ENCODE results near the gene SRSF3.
"Not testable (repeated sequence)": the region's sequence is repeated elsewhere in the genome, so short reads cannot be mapped to it uniquely, and the experiment has no call there.

Gene SRSF3
- 335 to 1,158 (median 723) reads per million in 3 experiments for total RNA-seq

DNA sequence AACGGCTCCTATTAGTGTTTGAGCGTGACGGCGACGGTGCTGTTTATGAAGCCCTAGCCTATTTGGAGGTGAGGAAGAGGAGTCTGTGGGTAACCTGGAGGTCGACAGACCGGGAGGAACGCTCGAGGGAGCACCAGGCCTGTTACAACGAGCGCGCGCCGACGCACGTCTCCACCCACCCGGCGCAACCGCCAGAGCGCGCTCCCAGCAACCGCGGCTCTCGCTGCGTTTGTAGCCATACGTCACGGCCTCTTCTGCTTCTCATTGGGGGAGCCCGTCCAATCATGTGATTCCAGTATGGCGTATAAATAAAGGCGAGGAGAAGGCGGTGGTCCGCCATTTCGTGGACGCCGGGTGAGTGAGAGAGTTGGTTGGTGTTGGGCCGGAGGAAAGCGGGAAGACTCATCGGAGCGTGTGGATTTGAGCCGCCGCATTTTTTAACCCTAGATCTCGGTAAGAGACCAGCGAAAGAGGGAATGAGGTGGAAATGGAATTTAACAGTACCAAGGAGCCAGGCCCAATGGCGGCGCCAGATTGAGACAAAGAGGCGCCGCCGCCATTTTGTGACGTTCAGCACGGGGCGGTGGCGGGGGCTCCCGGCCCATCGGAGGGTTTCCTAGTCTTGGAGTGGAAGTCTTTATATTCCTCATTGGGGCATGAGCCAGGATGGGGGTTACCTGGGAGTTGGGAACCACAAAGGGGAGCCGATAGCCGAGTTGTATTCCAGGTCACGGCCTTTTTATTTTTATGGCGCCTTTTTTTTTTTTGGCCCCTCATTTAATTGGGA lies at the start of gene SRSF3:
TSS of gene SRSF3 (plus strand) at position 334 of the 787 bp plus-strand sequence. CDS start 2,401 bp downstream, outside the sequence.
- peak; percentile 98 for DNase-seq

GRCh38 chr6:36545767-36546307 lies 48.3 kb upstream of the SRSF3 start:
- DNase-seq, result no peak

DNA sequence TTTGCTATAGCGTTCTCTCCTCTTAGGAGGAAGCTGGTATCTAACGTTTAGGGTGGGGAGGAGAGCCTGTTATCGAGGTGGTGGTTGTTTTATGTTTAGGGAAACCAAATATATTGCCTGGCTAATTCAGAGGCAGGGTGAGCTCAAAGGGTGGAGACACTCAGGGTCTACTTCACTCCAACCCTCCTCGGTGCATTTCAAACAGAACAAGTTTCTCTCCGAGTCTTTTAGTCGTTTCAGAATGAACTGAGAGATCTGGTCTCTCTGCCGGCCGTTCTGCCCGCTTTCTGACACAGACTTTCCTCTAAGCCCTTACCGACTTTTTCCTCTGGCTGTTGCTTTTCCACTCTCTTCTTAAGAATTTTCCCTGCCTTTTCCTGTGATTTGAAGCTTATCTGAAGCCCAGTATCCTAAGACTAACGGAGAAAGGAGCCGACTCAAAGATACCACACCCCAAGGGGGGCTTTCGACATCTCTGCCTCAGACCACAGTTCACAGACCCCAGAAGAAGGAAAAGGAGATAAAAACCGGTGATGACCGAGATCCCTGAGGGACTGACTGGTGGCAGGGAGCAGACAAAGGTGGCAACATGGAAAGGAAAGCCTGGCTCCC lies 47.7 kb upstream of the SRSF3 start:
- no peak for DNase-seq

- DNase-seq, result peak; percentile 83
These were observed 47.1 kb upstream of the SRSF3 start, which contains the start of gene STK38 for GRCh38 chr6:36546920-36547645. STK38 (minus strand) TSS chr6:36547479; CDS start chr6:36540202, 7,277 bp downstream.

GRCh38 chr6:36547646-36548400 lies 46.3 kb upstream of the SRSF3 start:
- no peak for DNase-seq

DNA sequence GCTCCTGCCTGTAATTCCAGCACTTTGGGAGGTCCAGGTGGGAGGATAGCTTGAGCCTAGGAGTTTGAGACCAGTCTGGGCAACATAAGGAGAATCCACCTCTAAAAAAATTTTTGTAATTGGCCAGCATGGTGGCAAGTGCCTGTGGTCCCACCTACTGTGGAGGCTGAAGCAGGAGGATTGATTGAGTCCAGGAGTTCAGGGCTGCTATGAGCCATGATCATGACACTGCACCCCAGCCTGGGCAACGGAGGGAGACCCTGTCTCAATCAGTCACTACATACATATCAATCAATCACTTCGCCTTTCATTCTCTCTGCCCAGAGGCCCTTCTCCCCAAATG lies 45.8 kb upstream of the SRSF3 start:
- no peak for DNase-seq

GRCh38 chr6:36550473-36551000 lies 43.6 kb upstream of the SRSF3 start:
- no peak for DNase-seq

GRCh38 chr6:36555750-36556252 lies 38.4 kb upstream of the SRSF3 start:
- no peak for DNase-seq

- DNase-seq, result no peak
These were observed 37.9 kb upstream of the SRSF3 start for GRCh38 chr6:36556281-36556680.

DNA sequence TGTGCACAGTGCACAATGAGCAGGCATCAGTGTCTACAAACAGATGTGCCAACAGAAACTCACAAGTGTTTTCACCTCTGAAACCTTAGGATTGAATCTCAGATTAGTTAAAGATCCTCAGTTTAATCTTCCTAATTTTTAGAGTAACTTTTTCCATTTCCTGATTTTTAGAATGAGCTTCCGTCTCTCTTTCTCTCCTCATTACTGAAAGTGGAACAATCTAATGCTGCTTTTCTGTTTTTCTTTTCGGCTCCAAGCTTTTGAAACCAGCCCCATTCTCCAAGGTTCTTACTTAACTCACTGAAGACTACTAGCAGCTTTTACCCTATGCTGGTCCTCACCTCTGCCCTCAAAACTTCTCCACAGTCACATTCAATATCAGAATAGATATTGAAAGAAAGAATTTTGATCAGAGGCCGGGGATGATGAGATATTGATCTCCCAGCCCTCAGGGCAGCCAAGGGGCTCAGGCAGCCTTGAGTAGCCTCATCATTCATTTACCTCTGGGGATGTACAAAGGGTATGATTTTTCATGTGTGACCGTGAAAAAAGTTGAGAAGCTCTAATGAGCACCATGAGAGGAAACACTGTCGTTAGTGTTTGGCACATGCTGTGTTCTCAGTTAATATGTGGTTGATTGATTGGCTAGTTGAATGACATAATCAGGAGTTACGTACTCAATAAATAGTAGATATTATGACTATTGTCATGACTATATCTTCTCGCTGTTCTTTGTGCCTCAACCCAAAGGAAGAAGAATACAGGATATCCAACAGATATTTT lies 35.0 kb upstream of the SRSF3 start:
- no peak for DNase-seq

GRCh38 chr6:36560822-36561221 lies 33.3 kb upstream of the SRSF3 start:
- DNase-seq, result no peak

- DNase-seq, result no peak
These were observed 30.8 kb upstream of the SRSF3 start for GRCh38 chr6:36563237-36563927.

- DNase-seq, result no peak
These were observed 30.3 kb upstream of the SRSF3 start for GRCh38 chr6:36563928-36564284.

DNA sequence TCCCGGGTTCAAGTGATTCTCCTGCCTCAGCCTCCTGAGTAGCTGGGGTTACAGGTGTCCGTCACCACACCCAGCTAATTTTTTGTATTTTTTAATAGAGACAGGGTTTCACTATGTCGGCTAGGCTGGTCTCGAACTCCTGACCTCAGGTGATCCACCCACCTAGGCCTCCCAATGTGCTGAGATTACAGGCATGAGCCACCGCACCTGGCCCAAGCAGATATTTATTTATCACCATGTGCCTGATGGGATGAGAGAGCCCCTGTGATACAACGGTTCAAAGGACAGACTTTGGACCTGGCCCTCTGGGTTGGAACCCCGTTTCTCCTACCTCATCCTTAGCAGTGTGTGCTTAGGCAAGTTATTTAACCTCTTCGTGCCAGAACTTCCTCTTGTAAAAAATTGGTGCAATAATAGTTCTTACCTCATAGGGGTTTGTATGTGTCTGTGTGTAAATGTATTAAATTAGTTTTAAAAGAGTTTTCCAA lies 27.7 kb upstream of the SRSF3 start:
- DNase-seq, result no peak

DNA sequence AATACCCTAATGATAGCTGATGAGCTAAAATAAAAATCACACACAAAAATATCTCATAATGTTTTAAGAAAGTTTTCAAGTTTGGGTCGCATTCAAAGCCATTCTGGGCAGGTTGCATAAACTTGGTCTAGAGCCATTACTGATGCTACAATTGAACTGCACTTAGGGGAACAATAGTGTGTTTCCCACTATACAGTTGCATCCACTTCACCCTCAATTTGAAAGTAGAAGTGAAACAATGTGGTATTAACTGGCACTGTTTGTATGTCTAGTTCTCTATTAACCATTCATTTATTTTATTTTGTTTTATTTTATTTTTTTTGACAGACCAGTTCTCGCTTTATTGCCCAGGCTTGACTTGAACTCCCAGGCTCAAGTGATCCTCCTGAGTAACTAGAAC lies 23.9 kb upstream of the SRSF3 start:
- DNase-seq, result no peak

- no peak for DNase-seq
These were observed 22.8 kb upstream of the SRSF3 start for GRCh38 chr6:36571122-36572043.

DNA sequence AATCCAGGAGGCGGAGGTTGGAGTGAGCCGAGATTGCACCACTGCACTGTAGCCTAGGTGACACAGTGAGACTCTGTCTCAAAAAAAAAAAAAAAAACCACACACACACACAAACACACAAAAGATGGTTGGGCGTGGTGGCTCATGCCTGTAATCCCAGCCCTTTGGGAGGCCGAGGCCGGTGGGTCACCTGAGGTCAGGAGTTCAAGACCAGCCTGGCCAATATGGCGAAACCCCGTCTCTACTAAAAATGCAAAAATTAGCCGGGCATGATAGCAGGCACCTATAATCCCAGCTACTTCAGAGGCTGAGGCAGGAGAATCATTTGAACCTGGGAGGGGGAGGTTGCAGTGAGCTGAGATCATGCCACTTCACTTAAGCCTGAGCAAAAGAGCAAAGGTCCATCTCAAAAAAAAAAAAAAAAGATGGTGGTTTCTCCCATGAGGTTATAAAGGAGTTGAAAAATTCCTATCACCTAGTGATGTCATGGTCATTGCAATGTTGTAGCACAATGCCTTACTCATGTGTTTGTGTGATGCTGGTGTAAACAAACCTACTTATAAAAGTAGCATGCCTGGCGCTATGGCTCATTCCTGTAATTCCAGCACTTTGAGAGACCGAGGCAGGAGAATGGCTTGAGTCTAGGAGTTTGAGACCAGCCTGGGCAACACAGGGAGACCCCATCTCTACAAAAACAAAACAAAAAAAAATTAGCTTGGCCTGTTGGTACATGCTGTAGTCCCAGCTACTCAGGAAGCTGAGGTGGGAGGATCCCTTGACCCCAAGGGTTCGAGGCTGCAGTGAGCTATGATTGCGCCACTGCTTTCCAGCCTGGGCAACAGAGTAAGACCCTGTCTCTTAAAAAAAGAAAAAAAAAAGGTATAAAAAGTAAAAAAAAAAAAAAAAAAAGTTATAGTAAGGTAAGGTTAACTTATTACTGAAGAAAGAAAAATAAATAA lies 21.5 kb upstream of the SRSF3 start:
- not testable (repeated sequence) for DNase-seq

GRCh38 chr6:36574679-36575078 lies 19.5 kb upstream of the SRSF3 start:
- DNase-seq, result no peak
